Common myeloid progenitor, CD34-positive (primary cell): ENCODE measurements around the gene TBX6. TPM values are rescaled to one million over a fixed set of nuclear protein-coding genes. Genes with fewer than 3 reads are reported as not detected.

Source experiments
- CTCF ChIA-PET: fragments of 350-600 bp; sonication (Branson Sonifier 250); formaldehyde crosslinking; loops from one replicate; lab custom pipeline; 2021; ENCODE audit warnings: antibody characterized with exemption; lab: Charles Lee
- POLR2A ChIA-PET: fragments of 350-600 bp; sonication (Branson Sonifier 250); formaldehyde crosslinking; loops from one replicate; lab custom pipeline; 2021; ENCODE audit warnings: antibody characterized with exemption; lab: Charles Lee
- DNase-seq, 3 donors: peaks; one replicate each; pipeline versions ENCODE4 v3.0.0 to v3.0.0-alpha.2; 2013
- H3K27ac ChIP-seq, 2 experiments: 1 replicate in 1 of 2; 2 replicates in 1 of 2; pipeline ENCODE4 v1.7.0; 2013; ENCODE audit warnings: inconsistent platforms in 2 of 2, low read length in 2 of 2, mild to moderate bottlenecking in 2 of 2, low read depth in 1 of 2, moderate library complexity in 1 of 2; ENCODE audit not compliant: severe bottlenecking in 2 of 2, insufficient read depth in 1 of 2, poor library complexity in 1 of 2
- H3K27me3 ChIP-seq, 5 experiments: replicated peaks in 2 of 5; 1 replicate in 3 of 5; 2 replicates in 2 of 5; pipeline versions ENCODE4 v1.6.1 to v1.7.0; 2013; ENCODE audit warnings: low read length in 4 of 5, mild to moderate bottlenecking in 2 of 5, moderate library complexity in 2 of 5, inconsistent platforms in 1 of 5; ENCODE audit not compliant: insufficient read depth in 5 of 5, control insufficient read depth in 4 of 5
- H3K36me3 ChIP-seq, 4 experiments: 1 replicate in 2 of 4; 2 replicates in 2 of 4; pipeline versions ENCODE4 v1.6.1 to v1.7.0; 2013; ENCODE audit warnings: low read length in 3 of 4, control low read depth in 1 of 4, mild to moderate bottlenecking in 1 of 4; ENCODE audit not compliant: control insufficient read depth in 4 of 4, insufficient read depth in 4 of 4
- H3K4me1 ChIP-seq, 4 experiments: 1 replicate in 3 of 4; 2 replicates in 1 of 4; pipeline versions ENCODE4 v1.6.1 to v1.7.1; 2013; ENCODE audit warnings: low read length in 3 of 4, mild to moderate bottlenecking in 3 of 4, control low read depth in 1 of 4, inconsistent platforms in 1 of 4, moderate library complexity in 1 of 4; ENCODE audit not compliant: control insufficient read depth in 4 of 4, insufficient read depth in 4 of 4; ENCODE audit errors: control extremely low read depth in 1 of 4
- H3K4me3 ChIP-seq, 7 experiments: 1 replicate in 4 of 7; 2 replicates in 3 of 7; pipeline versions ENCODE4 v1.5.1 to v1.7.0; 2013; ENCODE audit warnings: mild to moderate bottlenecking in 7 of 7, low read length in 6 of 7, moderate library complexity in 6 of 7, inconsistent platforms in 2 of 7, low read depth in 2 of 7, control low read depth in 1 of 7; ENCODE audit not compliant: insufficient read depth in 4 of 7, control insufficient read depth in 1 of 7; ENCODE audit errors: extremely low read depth in 1 of 7
- H3K9me3 ChIP-seq, 5 experiments: 1 replicate in 4 of 5; 2 replicates in 1 of 5; pipeline versions ENCODE4 v1.6.1 to v1.7.1; 2013; ENCODE audit warnings: low read length in 4 of 5, mild to moderate bottlenecking in 2 of 5, inconsistent platforms in 1 of 5, low read depth in 1 of 5, moderate library complexity in 1 of 5; ENCODE audit not compliant: control insufficient read depth in 4 of 5, insufficient read depth in 2 of 5; ENCODE audit errors: control extremely low read depth in 1 of 5
- WGBS: methylation state at CpG from one replicate; pipeline ENCODE4 v1.1.5; 2013; ENCODE audit not compliant: insufficient coverage; 5-methylcytosine and 5-hydroxymethylcytosine counted together
- polyA plus RNA-seq: library from polyadenylated mRNA; unstranded; fragments of 120-200 nt; gene quantifications from one replicate; pipeline ENCODE4 v1.2.1, GENCODE V29; 2013

Gene TBX6
- 3.9 TPM for polyA plus RNA-seq

- Histone ChIP-seq H3K4me3 (peak within 1 kb of the TSS; percentile 53 to 86 (median 75)), H3K27me3 (no peaks in the 10 kb centered on the region), H3K27ac (peak within 1 kb of the TSS in 1 of 2 experiments; percentile 87), H3K36me3 (peaks cover 0 to 16% (median 10%) of the 10 kb centered on the region in 4 experiments), H3K9me3 (peaks cover 0 to 5% (median 0%) of the 10 kb centered on the region in 5 experiments), H3K4me1 (peaks cover 0 to 58% (median 46%) of the 10 kb centered on the region in 4 experiments)
- 1% methylated on average over 61 of the region's 76 CpGs for WGBS
- CTCF ChIA-PET = interaction anchor here (0.5 to 11.3 kb wide), 20 partner anchors 7 to 558 kb away, joined by 3 to 235 read pairs (median 7); partner anchors contain the start of genes ALDOA, CORO1A, GDPD3 and PPP4C
- POLR2A ChIA-PET = interaction anchor here (0.6 to 2.9 kb wide), 8 partner anchors 11 to 602 kb away, joined by 3 to 20 read pairs (median 4); partner anchors contain the start of genes ALDOA, CORO1A and PPP4C
- DNase-seq = peak; percentile 92 to 95 (median 94)
Observed at GRCh38 chr16:30091474-30092372, at the start of gene TBX6. Gene TBX6 (minus strand): TSS chr16:30091924. CDS start chr16:30091193, 731 bp downstream.

- H3K27me3 ChIP-seq = no peaks in the 10 kb centered on the region
- POLR2A ChIA-PET = interaction anchor here (1.1 kb wide), 1 partner anchor 10 kb away, joined by 3 read pairs; no protein-coding TSS in a partner anchor
- no peaks in the 10 kb centered on the region for H3K36me3 ChIP-seq
- CTCF ChIA-PET = interaction anchor here (0.9 to 1.6 kb wide), 4 partner anchors 9 to 48 kb away, joined by 3 to 4 read pairs (median 3); no protein-coding TSS in a partner anchor
- 68% methylated on average over 13 of the region's 13 CpGs for WGBS
- peaks cover 0 to 21% (median 5%) of the 10 kb centered on the region in 4 experiments for H3K4me1 ChIP-seq
- no peak overlapping the region for H3K27ac ChIP-seq
- H3K9me3 ChIP-seq = no peaks in the 10 kb centered on the region
- no peak for DNase-seq
- no peak overlapping the region for H3K4me3 ChIP-seq
Observed at GRCh38 chr16:30139583-30140481, 48.1 kb upstream of the TBX6 start.

- DNase-seq = no peak
- peaks cover 0 to 21% (median 5%) of the 10 kb centered on the region in 4 experiments for H3K4me1 ChIP-seq
- H3K9me3 ChIP-seq = no peaks in the 10 kb centered on the region
- WGBS = 98% methylated on average over 8 of the region's 8 CpGs
- H3K4me3 ChIP-seq = no peak overlapping the region
- no peak overlapping the region for H3K27ac ChIP-seq
- POLR2A ChIA-PET = no interaction called here
- CTCF ChIA-PET = interaction anchor here (1.3 kb wide), 1 partner anchor 34 kb away, joined by 4 read pairs; no protein-coding TSS in a partner anchor
- no peaks in the 10 kb centered on the region for H3K27me3 ChIP-seq
- H3K36me3 ChIP-seq = no peaks in the 10 kb centered on the region
Observed at GRCh38 chr16:30137897-30138296, 46.2 kb upstream of the TBX6 start.

- DNase-seq = no peak
- no peaks in the 10 kb centered on the region for H3K27me3 ChIP-seq
- POLR2A ChIA-PET = interaction anchor here (0.6 kb wide), 1 partner anchor 210 kb away, joined by 3 read pairs; no protein-coding TSS in a partner anchor
- H3K4me3 ChIP-seq = no peak overlapping the region
- no peaks in the 10 kb centered on the region for H3K9me3 ChIP-seq
- H3K27ac ChIP-seq = no peak overlapping the region
- H3K4me1 ChIP-seq = peaks cover 0 to 24% (median 5%) of the 10 kb centered on the region in 4 experiments
- WGBS = 100% methylated on average over 4 of the region's 11 CpGs
- H3K36me3 ChIP-seq = no peaks in the 10 kb centered on the region
- CTCF ChIA-PET = interaction anchor here (1.3 to 1.5 kb wide), 2 partner anchors 23 to 35 kb away, joined by 3 to 4 read pairs; no protein-coding TSS in a partner anchor
Observed at GRCh38 chr16:30136971-30137605, 45.4 kb upstream of the TBX6 start.

GRCh38 chr16:30132591-30132990 lies 40.9 kb upstream of the TBX6 start:
- Histone ChIP-seq H3K27me3 (no peaks in the 10 kb centered on the region), H3K4me1 (peaks cover 0 to 17% (median under 1%) of the 10 kb centered on the region in 4 experiments), H3K36me3 (no peaks in the 10 kb centered on the region), H3K4me3 (no peak overlapping the region), H3K27ac (no peak overlapping the region), H3K9me3 (no peaks in the 10 kb centered on the region)
- ChIA-PET POLR2A (no interaction called here), CTCF (no interaction called here)
- no peak for DNase-seq
- WGBS = 100% methylated on average over 1 of the region's 3 CpGs

- H3K9me3 ChIP-seq = no peaks in the 10 kb centered on the region
- H3K27ac ChIP-seq = no peak overlapping the region
- DNase-seq = no peak
- H3K4me3 ChIP-seq = no peak overlapping the region
- WGBS = 98% methylated on average over 3 of the region's 4 CpGs
- no peaks in the 10 kb centered on the region for H3K36me3 ChIP-seq
- H3K4me1 ChIP-seq = peaks cover 0 to 11% (median 0%) of the 10 kb centered on the region in 4 experiments
- POLR2A ChIA-PET = no interaction called here
- no peaks in the 10 kb centered on the region for H3K27me3 ChIP-seq
- CTCF ChIA-PET = no interaction called here
Observed at GRCh38 chr16:30131869-30132475, 40.2 kb upstream of the TBX6 start.
